NT2/D1 (cell line): ENCODE results near the gene TNFRSF17.
"Not testable (repeated sequence)": the region's sequence is repeated elsewhere in the genome, so short reads cannot be mapped to it uniquely, and the experiment has no call there.

Source experiments
- DNase-seq: peaks from one replicate; pipeline ENCODE4 v3.0.0-alpha.2; 2011; ENCODE audit warnings: low read depth, low spot score
- H3K27me3 ChIP-seq: 2 replicates; pipeline ENCODE4 v1.6.0; 2011; ENCODE audit warnings: mild to moderate bottlenecking; ENCODE audit not compliant: insufficient read length, insufficient read depth
- H3K36me3 ChIP-seq: 2 replicates; pipeline ENCODE4 v1.6.1; 2011; ENCODE audit warnings: mild to moderate bottlenecking, low read length, mixed read lengths; ENCODE audit not compliant: insufficient read depth, insufficient read length
- H3K4me1 ChIP-seq: 2 replicates; pipeline ENCODE4 v1.5.1; 2011; ENCODE audit not compliant: insufficient read depth, insufficient read length
- H3K4me3 ChIP-seq: 2 replicates; pipeline ENCODE4 v1.5.1; 2011; ENCODE audit warnings: low read depth; ENCODE audit not compliant: insufficient read length
- H3K9ac ChIP-seq: 2 replicates; pipeline ENCODE4 v1.6.0; 2011; ENCODE audit warnings: low read depth; ENCODE audit not compliant: insufficient read length
- H3K9me3 ChIP-seq: 2 replicates; pipeline ENCODE4 v1.5.1; 2011; ENCODE audit warnings: mild to moderate bottlenecking, low read length; ENCODE audit not compliant: insufficient read depth
- SUZ12 ChIP-seq: IDR thresholded peaks from 2 replicates; pipeline ENCODE4 v1.6.1; 2011; ENCODE audit not compliant: insufficient read length, insufficient read depth; ENCODE audit errors: extremely low read depth
- YY1 ChIP-seq: IDR thresholded peaks from 2 replicates; pipeline ENCODE4 v1.6.1; 2011; ENCODE audit not compliant: insufficient read length, insufficient read depth
- ZNF274 ChIP-seq: IDR thresholded peaks from 2 replicates; pipeline ENCODE4 v1.6.1; 2011; ENCODE audit warnings: mild to moderate bottlenecking, low read depth, low read length

Gene TNFRSF17

GRCh38 chr16:11963706-11964105 is 1.3 kb upstream of the TNFRSF17 start:
- Histone ChIP-seq H3K27me3 (no peaks in the 10 kb centered on the region), H3K4me1 (no peaks in the 10 kb centered on the region), H3K36me3 (no peaks in the 10 kb centered on the region), H3K4me3 (no peak overlapping the region), H3K9ac (no peak overlapping the region), H3K9me3 (no peaks in the 10 kb centered on the region)
- TF ChIP-seq YY1 (no peak), SUZ12 (no peak), ZNF274 (no peak)
- no peak for DNase-seq

- TF ChIP-seq SUZ12: no peak
- no peak for TF ChIP-seq ZNF274
- TF ChIP-seq YY1: no peak
- Histone ChIP-seq H3K9ac (no peak overlapping the region), H3K4me1 (no peaks in the 10 kb centered on the region)
Measured at GRCh38 chr16:11966173-11966572, 1.2 kb downstream of the TNFRSF17 start.

GRCh38 chr16:11967195-11967911 is 2.3 kb downstream of the TNFRSF17 start:
- no peak for DNase-seq
- no peak overlapping the region for H3K4me3 ChIP-seq
- H3K9me3 ChIP-seq: no peaks in the 10 kb centered on the region
- no peak overlapping the region for H3K9ac ChIP-seq
- H3K36me3 ChIP-seq: no peaks in the 10 kb centered on the region
- no peak for TF ChIP-seq SUZ12
- no peak for TF ChIP-seq YY1
- no peak for TF ChIP-seq ZNF274
- no peaks in the 10 kb centered on the region for H3K4me1 ChIP-seq
- no peaks in the 10 kb centered on the region for H3K27me3 ChIP-seq

More at GRCh38 chr16:11966173-11966572, 1.2 kb downstream of the TNFRSF17 start:
- H3K4me3 ChIP-seq: no peak overlapping the region
- no peaks in the 10 kb centered on the region for H3K9me3 ChIP-seq
- H3K36me3 ChIP-seq: no peaks in the 10 kb centered on the region
- no peak for DNase-seq
- H3K27me3 ChIP-seq: no peaks in the 10 kb centered on the region

GRCh38 chr16:11968577-11968976 is 3.6 kb downstream of the TNFRSF17 start:
- no peaks in the 10 kb centered on the region for H3K4me1 ChIP-seq
- no peak overlapping the region for H3K9ac ChIP-seq
- H3K9me3 ChIP-seq: no peaks in the 10 kb centered on the region
- DNase-seq: no peak
- H3K27me3 ChIP-seq: no peaks in the 10 kb centered on the region
- H3K4me3 ChIP-seq: no peak overlapping the region
- no peak for TF ChIP-seq ZNF274
- peaks cover under 1% of the 10 kb centered on the region for H3K36me3 ChIP-seq

- not testable (repeated sequence) for H3K9ac ChIP-seq
Measured at GRCh38 chr16:11970292-11970691, 5.3 kb downstream of the TNFRSF17 start.

GRCh38 chr16:11972128-11972527 is 7.1 kb downstream of the TNFRSF17 start:
- TF ChIP-seq SUZ12 (no peak), ZNF274 (no peak), YY1 (no peak)
- Histone ChIP-seq H3K9me3 (no peaks in the 10 kb centered on the region), H3K4me1 (no peaks in the 10 kb centered on the region), H3K36me3 (peaks cover 9% of the 10 kb centered on the region), H3K27me3 (no peaks in the 10 kb centered on the region), H3K4me3 (no peak overlapping the region), H3K9ac (no peak overlapping the region)
- DNase-seq: no peak

More at GRCh38 chr16:11970292-11970691, 5.3 kb downstream of the TNFRSF17 start:
- not testable (repeated sequence) for H3K9me3 ChIP-seq, H3K4me3 ChIP-seq, DNase-seq, H3K36me3 ChIP-seq, H3K4me1 ChIP-seq, H3K27me3 ChIP-seq

- H3K27me3 ChIP-seq: no peaks in the 10 kb centered on the region
- no peak overlapping the region for H3K4me3 ChIP-seq
- no peaks in the 10 kb centered on the region for H3K9me3 ChIP-seq
- DNase-seq: no peak
- H3K9ac ChIP-seq: no peak overlapping the region
- TF ChIP-seq SUZ12: no peak
- TF ChIP-seq YY1: no peak
- TF ChIP-seq ZNF274: no peak
- H3K4me1 ChIP-seq: peaks cover 6% of the 10 kb centered on the region
- H3K36me3 ChIP-seq: peaks cover 9% of the 10 kb centered on the region
Measured at GRCh38 chr16:11973070-11973469, 8.1 kb downstream of the TNFRSF17 start.

- peaks cover 6% of the 10 kb centered on the region for H3K4me1 ChIP-seq
- no peak for DNase-seq
- no peaks in the 10 kb centered on the region for H3K9me3 ChIP-seq
- no peaks in the 10 kb centered on the region for H3K27me3 ChIP-seq
- peak overlapping the region; percentile 91 for H3K4me3 ChIP-seq
- TF ChIP-seq ZNF274 (no peak), SUZ12 (no peak), YY1 (no peak)
- H3K36me3 ChIP-seq: peaks cover 9% of the 10 kb centered on the region
- H3K9ac ChIP-seq: peak overlapping the region; percentile 96
Measured at GRCh38 chr16:11976850-11977375, 11.9 kb downstream of the TNFRSF17 start.
